Right atrium auricular region (tissue), 2 donors: ENCODE results near the gene SMIM44. TPM values are rescaled to one million over a fixed set of nuclear protein-coding genes. Genes with fewer than 3 reads are reported as not detected.

Source experiments
- DNase-seq: peaks from one replicate; pipeline ENCODE4 v3.0.0-alpha.2; 2019; ENCODE audit warnings: low spot score
- H3K27ac ChIP-seq, 2 donors: fragments of 200-600 bp; sonication (generic); 1 replicate in 1 of 2; 2 replicates in 1 of 2; pipeline ENCODE4 v1.5.1; 2016 to 2019
- H3K27me3 ChIP-seq, 2 donors: fragments of 200-600 bp; sonication (generic); one replicate each; pipeline versions ENCODE4 v1.5.1 to v1.6.0; 2017 to 2019
- H3K36me3 ChIP-seq: fragments of 200-600 bp; sonication (generic); one replicate; pipeline ENCODE4 v1.5.1; 2016
- H3K4me1 ChIP-seq, 2 donors: fragments of 200-600 bp; sonication (generic); one replicate each; pipeline versions ENCODE4 v1.5.1 to v1.6.0; 2017 to 2019
- H3K4me3 ChIP-seq, 2 donors: fragments of 200-600 bp; sonication (generic); 1 replicate in 1 of 2; 2 replicates in 1 of 2; pipeline ENCODE4 v1.5.1; 2017 to 2019; ENCODE audit warnings: mild to moderate bottlenecking in 1 of 2, moderate library complexity in 1 of 2
- H3K9me3 ChIP-seq, 2 donors: fragments of 200-600 bp; sonication (generic); one replicate each; pipeline ENCODE4 v1.5.1; 2019
- total RNA-seq, 2 donors: library from RNA; depleted of rRNA; stranded (reverse); fragments of >200 nt; gene quantifications; one replicate each; pipeline ENCODE4 v1.1.0, GENCODE V29; 2016
- TF ChIP-seq, protein P1 (sequence below), 2 donors: fragments of 200-600 bp; sonication (generic); IDR thresholded peaks; one replicate each; pipeline ENCODE4 v1.5.1; 2019; ENCODE audit warnings: antibody characterized with exemption in 2 of 2

Gene SMIM44
- total RNA-seq, 2 donors from 2014 or later: not detected

DNA sequence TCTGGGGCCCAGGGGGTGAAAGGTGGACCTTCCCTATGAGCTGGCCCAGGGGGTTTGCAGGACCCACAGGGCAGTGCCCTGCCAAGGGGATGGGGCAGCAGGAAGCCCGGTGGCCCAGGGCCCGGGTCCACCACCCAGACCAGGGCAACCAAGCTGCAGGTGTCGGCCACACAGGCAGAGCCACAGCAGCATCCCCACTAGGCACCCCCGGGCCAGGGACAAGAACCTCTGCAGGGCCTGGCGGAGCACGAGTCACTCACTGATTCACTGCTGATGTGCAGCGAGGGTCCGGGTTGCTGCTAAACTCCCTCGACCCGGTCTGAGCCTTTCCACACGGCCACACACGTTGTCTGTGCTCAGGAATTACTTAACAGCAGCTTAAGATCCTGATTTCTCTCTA, 31.7 kb upstream of the SMIM44 start:
- no peaks in the 10 kb centered on the region for H3K27me3 ChIP-seq
- H3K9me3 ChIP-seq: no peaks in the 10 kb centered on the region
- TF ChIP-seq, protein P1, sequence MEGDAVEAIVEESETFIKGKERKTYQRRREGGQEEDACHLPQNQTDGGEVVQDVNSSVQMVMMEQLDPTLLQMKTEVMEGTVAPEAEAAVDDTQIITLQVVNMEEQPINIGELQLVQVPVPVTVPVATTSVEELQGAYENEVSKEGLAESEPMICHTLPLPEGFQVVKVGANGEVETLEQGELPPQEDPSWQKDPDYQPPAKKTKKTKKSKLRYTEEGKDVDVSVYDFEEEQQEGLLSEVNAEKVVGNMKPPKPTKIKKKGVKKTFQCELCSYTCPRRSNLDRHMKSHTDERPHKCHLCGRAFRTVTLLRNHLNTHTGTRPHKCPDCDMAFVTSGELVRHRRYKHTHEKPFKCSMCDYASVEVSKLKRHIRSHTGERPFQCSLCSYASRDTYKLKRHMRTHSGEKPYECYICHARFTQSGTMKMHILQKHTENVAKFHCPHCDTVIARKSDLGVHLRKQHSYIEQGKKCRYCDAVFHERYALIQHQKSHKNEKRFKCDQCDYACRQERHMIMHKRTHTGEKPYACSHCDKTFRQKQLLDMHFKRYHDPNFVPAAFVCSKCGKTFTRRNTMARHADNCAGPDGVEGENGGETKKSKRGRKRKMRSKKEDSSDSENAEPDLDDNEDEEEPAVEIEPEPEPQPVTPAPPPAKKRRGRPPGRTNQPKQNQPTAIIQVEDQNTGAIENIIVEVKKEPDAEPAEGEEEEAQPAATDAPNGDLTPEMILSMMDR (IDR thresholded peaks at IDR 0.05): no peak

DNA sequence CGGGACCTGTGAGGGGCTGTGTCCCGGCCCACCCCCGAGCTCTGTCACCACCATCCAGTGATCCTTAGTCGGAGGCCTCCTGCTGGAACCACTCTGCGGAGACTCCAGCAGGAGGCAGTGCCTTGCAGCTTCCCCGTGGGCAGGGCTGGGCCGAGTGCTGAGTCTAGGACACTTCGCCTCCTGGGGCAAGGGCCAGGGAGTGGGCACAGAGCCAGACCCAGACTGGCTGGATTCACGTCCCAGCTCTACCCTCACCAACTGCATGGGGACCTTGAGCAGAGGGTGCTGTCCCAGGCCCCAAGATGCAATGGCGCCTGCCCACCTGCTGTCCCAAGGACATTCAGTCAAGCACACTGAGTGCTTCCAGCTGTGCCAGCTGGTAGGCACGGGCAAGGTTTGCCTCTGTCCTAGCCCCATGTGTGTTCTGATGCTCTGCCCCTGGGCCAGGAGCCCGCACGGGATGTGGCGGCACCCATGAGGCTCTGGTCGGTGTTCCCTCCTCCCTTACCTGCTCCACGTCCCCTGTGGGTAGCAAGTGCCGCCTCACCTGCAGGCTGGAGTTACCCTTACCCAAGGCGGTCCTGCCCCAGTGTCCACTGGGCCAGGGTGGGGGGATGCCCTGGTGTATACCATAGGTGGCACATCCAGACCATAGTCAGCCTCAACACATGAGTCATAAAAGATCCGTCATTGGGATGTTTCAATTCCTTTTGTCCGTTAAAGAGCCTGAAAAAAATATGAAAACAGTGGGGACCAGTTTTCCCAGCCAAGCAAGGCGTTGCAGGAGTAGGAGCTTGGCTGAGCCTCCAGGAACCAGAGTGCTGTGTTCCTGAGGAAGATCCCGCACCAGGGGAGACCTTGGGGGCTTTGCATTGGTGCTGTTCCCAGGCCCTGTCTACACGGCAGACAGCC, 30.2 kb upstream of the SMIM44 start:
- no peak overlapping the region for H3K4me3 ChIP-seq
- no peaks in the 10 kb centered on the region for H3K36me3 ChIP-seq
- peaks cover 0 to 47% of the 10 kb centered on the region in 2 donors for H3K4me1 ChIP-seq
- no peak for DNase-seq
- TF ChIP-seq, protein P1 (IDR thresholded peaks at IDR 0.05): no peak
- no peaks in the 10 kb centered on the region for H3K27me3 ChIP-seq
- H3K9me3 ChIP-seq: no peaks in the 10 kb centered on the region
- no peak overlapping the region for H3K27ac ChIP-seq

More for the DNA sequence above, 31.7 kb upstream of the SMIM44 start:
- Histone ChIP-seq H3K4me3 (no peak overlapping the region), H3K27ac (no peak overlapping the region), H3K4me1 (peaks cover 0 to 39% of the 10 kb centered on the region in 2 donors), H3K36me3 (peaks cover 5% of the 10 kb centered on the region)
- DNase-seq: no peak

DNA sequence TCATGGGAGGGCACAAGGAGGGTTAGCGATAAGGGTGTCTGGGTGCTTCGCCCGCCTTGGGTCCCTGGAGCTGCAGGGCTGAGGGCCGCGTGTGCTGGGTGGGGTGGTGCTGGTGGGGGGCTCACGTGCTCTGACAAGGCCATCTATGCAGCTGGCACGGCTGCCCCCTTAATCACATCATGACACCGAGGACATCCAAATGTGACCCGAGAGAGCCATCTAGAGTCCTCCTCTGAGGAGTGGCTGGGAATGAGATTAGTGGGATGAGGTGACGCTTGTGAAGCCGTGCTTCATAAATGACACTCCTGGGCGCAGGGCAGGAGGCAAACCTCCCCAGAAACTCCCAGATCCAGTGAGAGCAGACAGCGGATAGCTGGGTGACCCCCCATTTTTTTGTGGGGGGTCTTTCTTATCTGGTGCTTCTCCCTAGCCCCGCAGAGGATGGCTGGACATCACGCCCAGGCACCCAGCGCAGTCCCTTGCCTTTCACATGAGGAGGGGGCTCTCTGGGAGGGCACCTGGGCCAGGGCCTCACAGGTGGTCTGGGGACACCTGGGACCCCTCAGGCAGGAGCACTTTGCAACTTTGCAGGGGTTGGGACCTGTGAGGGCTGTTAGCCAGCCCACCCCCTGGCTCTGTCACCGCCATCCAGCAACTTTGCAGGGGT, 29.5 kb upstream of the SMIM44 start:
- DNase-seq: no peak
- Histone ChIP-seq H3K27ac (no peak overlapping the region), H3K4me3 (no peak overlapping the region), H3K27me3 (no peaks in the 10 kb centered on the region), H3K4me1 (peaks cover 0 to 55% of the 10 kb centered on the region in 2 donors), H3K9me3 (no peaks in the 10 kb centered on the region), H3K36me3 (no peaks in the 10 kb centered on the region)
- TF ChIP-seq, protein P1 (IDR thresholded peaks at IDR 0.05): no peak

DNA sequence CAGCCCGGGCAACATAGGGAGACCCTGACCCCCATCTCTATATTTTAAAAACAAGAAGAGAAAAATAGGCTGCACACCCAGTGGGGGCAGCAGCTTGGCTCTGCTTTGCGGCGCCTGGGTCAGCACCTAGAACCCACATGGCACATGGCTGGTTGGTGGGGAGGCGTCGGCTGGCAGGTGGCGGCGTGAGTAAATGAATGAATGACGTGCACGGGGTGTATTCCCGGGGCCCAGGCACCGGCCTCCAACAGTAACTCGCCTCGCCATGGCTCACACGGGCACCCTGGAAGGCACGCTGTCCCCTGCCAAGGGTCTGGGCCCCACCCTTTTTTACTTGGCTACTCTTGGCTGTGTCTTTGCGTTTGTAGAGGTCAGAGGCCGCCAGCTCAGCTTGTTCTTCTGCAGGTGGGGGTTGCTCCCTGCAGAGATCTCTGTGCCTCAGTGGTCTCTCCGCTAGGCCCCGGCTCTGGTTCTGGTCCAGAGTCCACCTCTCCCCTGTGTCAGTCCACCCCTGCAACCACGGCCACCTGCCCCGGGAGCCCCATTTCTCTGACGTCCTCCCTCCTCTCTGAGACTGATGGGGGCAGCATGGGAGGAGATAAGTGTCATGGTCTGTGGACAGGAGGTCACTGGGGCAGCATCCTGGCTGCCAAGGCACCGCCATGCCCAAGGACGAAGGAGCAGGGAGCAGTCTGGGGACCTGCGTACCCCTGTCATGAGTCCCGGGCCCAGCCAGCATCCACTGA, 28.4 kb upstream of the SMIM44 start:
- Histone ChIP-seq H3K4me3 (no peak overlapping the region), H3K4me1 (peaks cover 0 to 61% of the 10 kb centered on the region in 2 donors), H3K36me3 (no peaks in the 10 kb centered on the region), H3K27ac (no peak overlapping the region), H3K27me3 (no peaks in the 10 kb centered on the region), H3K9me3 (no peaks in the 10 kb centered on the region)
- no peak for DNase-seq
- TF ChIP-seq, protein P1 (IDR thresholded peaks at IDR 0.05): no peak

DNA sequence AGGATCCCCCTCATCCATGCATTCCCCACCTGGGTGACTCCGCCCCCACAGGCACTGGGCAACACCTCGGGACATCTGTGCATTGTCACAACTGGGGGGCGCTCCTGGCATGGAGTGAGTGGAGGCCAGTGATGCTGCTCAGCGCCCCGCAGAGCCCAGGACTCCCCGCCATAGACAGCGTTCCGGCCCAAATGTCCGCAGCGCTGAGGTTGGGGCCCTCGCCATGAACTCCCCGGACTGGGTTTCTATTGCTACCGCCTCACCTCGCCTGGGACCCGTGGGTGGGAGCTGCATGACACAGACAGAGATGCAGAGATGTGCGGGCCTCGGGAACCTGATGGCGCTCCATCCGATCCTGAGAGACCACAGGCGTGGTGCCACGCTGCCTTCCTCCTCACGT, 27.5 kb upstream of the SMIM44 start:
- Histone ChIP-seq H3K4me3 (no peak overlapping the region), H3K4me1 (peaks cover 0 to 53% of the 10 kb centered on the region in 2 donors), H3K27ac (no peak overlapping the region), H3K27me3 (no peaks in the 10 kb centered on the region), H3K9me3 (no peaks in the 10 kb centered on the region), H3K36me3 (no peaks in the 10 kb centered on the region)
- TF ChIP-seq, protein P1 (IDR thresholded peaks at IDR 0.05): no peak
- no peak for DNase-seq
